SJCRH30 (cell line): ENCODE measurements around the gene IL6R. TPM values are rescaled to one million over a fixed set of nuclear protein-coding genes. Genes with fewer than 3 reads are reported as not detected.

Experiments used
- DNase-seq, 2 experiments: peaks; one replicate each; pipeline ENCODE4 v3.0.0-alpha.2; 2015 to 2020
- H3K27ac ChIP-seq: fragments of 250-450 bp; sonication (Bioruptor Pico); 2 replicates; pipeline ENCODE4 v1.5.1; 2020; ENCODE audit warnings: mild to moderate bottlenecking, moderate library complexity
- H3K27me3 ChIP-seq: fragments of 250-450 bp; sonication (Bioruptor Pico); 2 replicates; pipeline ENCODE4 v1.5.1; 2020; ENCODE audit warnings: mild to moderate bottlenecking, moderate library complexity
- H3K36me3 ChIP-seq: fragments of 250-450 bp; sonication (Bioruptor Pico); 2 replicates; pipeline ENCODE4 v1.5.1; 2020; ENCODE audit warnings: mild to moderate bottlenecking, moderate library complexity
- H3K4me1 ChIP-seq: fragments of 250-450 bp; sonication (Bioruptor Pico); 2 replicates; pipeline ENCODE4 v1.5.1; 2020; ENCODE audit warnings: mild to moderate bottlenecking, moderate library complexity
- H3K4me3 ChIP-seq: fragments of 250-450 bp; sonication (Bioruptor Pico); 2 replicates; pipeline ENCODE4 v1.5.1; 2020; ENCODE audit warnings: mild to moderate bottlenecking, moderate library complexity
- H3K9me3 ChIP-seq: fragments of 250-450 bp; sonication (Bioruptor Pico); replicated peaks from 2 replicates; pipeline ENCODE4 v1.5.1; 2020; ENCODE audit warnings: mild to moderate bottlenecking, moderate library complexity
- total RNA-seq: library from RNA; depleted of rRNA; stranded (reverse); fragments of >200 nt; shearing (Covaris generic); gene quantifications from 2 replicates; pipeline ENCODE4 v1.2.3, GENCODE V29; 2014

IL6R gene
- total RNA-seq, 1 experiment from 2014 or later, result 0.53 TPM

DNA sequence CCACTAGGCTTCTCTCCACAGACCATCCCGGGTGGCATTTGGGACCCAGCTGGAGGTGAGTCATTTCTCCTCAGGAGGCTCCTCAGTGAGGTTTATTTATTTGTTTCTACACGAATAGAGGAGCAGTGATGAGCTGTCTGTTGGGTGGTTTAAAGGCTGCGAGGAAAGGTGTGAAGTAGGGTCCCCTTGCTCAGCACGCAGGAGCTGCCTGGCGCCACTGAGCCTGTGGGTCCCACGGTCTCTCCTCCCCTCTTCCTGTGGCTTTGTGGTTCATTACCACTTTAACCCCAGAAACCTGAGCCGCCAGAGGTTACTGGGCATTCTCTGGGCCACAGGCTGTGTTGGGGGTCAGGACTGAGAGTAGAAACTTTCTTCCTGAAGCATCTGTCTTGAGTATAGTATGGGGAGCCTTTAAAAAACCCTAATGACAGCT is 39.9 kb downstream of the IL6R start:
- DNase-seq, result peak; percentile 64 to 70
- H3K4me1 ChIP-seq, result peaks cover 37% of the 10 kb centered on the region
- no peak overlapping the region for H3K4me3 ChIP-seq
- H3K27ac ChIP-seq, result no peak overlapping the region
- no peaks in the 10 kb centered on the region for H3K36me3 ChIP-seq
- no peaks in the 10 kb centered on the region for H3K27me3 ChIP-seq
- H3K9me3 ChIP-seq, result no peaks in the 10 kb centered on the region

DNA sequence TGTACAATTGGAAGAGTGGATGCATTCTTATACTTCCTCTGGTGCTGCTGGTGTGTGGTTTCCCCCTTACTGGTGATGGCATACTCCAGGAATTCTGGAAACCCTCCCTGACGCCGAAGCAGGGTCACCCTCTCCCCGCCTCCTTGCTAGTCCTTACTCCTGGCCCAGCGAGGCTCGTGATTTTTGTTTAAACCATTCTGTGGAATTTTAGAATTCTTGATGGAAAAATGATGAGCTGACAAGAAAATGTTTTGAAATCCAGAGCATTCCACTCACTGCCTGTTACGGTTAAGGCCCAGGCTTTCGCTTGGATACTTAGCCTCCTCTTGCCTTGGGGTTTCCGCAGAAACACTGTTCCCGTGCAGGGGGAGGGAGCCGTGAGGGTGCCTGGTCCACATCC is 41.1 kb downstream of the IL6R start:
- H3K9me3 ChIP-seq, result no peaks in the 10 kb centered on the region
- H3K4me3 ChIP-seq, result no peak overlapping the region
- H3K36me3 ChIP-seq, result no peaks in the 10 kb centered on the region
- H3K4me1 ChIP-seq, result peaks cover 37% of the 10 kb centered on the region
- no peak overlapping the region for H3K27ac ChIP-seq
- H3K27me3 ChIP-seq, result no peaks in the 10 kb centered on the region
- peak in 1 of 2 experiments; percentile 27 for DNase-seq

DNA sequence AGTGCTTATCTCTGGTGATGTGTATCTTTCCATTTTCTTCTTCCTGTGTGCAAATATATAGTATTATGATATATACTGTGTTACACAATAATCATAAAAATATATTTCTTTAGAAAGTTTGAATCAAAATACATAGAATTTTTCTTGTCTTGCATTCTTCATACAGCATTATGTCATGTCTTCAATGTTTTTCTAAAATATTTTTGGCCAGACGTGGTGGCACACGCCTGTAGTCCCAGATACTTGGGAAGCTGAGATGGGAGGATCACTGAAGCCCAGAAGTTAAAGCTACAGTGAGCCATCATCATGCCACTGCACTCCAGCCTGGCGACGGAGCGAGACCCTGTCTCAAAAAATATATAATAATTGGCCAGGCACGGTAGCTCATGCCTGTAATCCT is 41.6 kb downstream of the IL6R start:
- no peak overlapping the region for H3K27ac ChIP-seq
- peaks cover 35% of the 10 kb centered on the region for H3K4me1 ChIP-seq
- H3K9me3 ChIP-seq, result no peaks in the 10 kb centered on the region
- no peaks in the 10 kb centered on the region for H3K36me3 ChIP-seq
- DNase-seq, result no peak
- H3K27me3 ChIP-seq, result no peaks in the 10 kb centered on the region
- no peak overlapping the region for H3K4me3 ChIP-seq

DNA sequence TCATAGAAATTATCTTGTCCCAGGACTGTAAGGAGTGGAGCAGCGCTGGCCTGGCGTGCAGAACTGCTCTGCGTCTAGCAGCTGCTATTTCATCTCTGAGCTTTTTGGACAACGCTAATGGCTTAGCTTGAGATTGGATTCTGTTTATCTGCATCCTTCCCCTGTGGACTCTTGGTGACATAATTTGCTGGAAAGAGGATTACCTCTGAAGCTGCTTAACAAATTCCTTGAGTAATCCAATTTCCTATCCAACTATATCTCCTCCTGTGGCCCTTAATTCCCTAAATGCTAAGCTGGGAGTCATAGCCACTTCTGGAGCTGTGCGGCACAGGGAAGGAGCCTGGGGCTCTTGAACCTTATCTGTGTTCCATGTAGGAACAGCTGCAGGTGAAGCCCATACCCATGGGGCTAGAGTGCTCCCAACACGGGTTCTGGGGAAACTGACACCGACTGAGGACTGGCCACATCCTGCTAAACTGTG is 43.2 kb downstream of the IL6R start:
- Histone ChIP-seq H3K4me3 (no peak overlapping the region), H3K27ac (no peak overlapping the region), H3K27me3 (0 out of 2 replicates have a peak, but pooled peaks cover 2% of the 10 kb centered on the region), H3K9me3 (no peaks in the 10 kb centered on the region), H3K36me3 (no peaks in the 10 kb centered on the region), H3K4me1 (peaks cover 29% of the 10 kb centered on the region)
- peak; percentile 89 to 91 for DNase-seq

DNA sequence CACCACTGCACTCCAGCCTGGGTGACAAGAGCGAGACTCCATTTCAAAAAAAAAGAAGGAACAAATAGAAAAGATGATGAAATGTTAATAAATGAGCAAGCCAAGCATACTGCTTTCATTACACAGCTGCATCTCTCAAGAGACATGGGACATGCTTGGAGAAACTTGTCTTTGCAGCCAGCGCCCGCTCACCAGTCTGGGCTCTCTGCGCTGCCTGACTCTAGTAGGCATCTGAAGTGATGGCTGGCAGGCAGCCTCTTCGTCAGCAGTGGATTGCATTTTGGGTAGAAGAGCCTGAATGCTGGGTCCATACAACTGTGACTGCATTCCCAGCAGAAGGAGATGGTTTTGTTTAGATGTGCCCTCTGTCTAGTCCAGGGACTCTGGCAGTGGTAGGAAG is 48.0 kb downstream of the IL6R start:
- no peak for DNase-seq
- H3K4me3 ChIP-seq, result no peak overlapping the region
- no peaks in the 10 kb centered on the region for H3K36me3 ChIP-seq
- H3K27ac ChIP-seq, result no peak overlapping the region
- H3K27me3 ChIP-seq, result 0 out of 2 replicates have a peak, but pooled peaks cover 3% of the 10 kb centered on the region
- no peaks in the 10 kb centered on the region for H3K9me3 ChIP-seq
- peaks cover 4% of the 10 kb centered on the region for H3K4me1 ChIP-seq

DNA sequence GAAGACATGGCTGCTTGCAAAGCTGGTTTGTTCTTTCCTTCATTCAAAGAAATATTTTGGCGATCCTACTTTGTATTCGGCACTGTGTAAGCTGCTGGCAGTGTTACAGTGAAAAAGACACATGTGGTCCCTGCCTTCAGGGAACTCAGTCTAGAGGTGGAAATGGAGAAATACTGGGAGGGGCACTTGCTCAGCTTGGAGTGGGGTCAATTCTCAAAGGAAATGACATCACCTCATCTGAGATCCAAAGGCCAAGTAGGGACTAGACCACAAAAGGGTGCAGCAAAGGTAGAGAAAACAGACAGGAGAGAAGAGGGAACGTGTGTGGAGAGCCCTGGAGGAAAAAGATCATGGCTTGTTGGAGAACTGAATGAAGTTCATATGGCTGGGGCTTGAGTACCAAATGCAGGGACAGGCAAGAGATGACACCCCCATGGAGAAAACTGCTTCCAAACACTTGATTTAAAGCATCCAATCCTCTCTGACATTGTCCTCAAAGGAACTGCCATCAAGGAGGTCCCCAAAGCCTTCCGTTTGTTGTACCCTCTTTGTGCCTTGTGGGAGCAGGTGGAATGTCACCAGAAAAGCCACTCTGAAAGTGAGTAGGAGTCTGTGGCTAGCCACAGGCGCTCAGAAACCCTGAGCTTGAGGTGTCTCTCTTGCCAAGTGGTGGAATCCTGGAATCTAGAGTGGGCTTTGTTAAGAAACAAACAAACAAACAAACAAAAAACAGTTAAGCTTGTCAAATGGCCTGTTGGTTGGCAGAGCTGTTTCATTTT is 48.6 kb downstream of the IL6R start:
- H3K4me3 ChIP-seq, result no peak overlapping the region
- no peak for DNase-seq
- no peaks in the 10 kb centered on the region for H3K9me3 ChIP-seq
- H3K27ac ChIP-seq, result no peak overlapping the region
- H3K36me3 ChIP-seq, result no peaks in the 10 kb centered on the region
- 0 out of 2 replicates have a peak, but pooled peaks cover 3% of the 10 kb centered on the region for H3K27me3 ChIP-seq
- peaks cover 4% of the 10 kb centered on the region; the same call in 1 of the 2 replicates for H3K4me1 ChIP-seq

DNA sequence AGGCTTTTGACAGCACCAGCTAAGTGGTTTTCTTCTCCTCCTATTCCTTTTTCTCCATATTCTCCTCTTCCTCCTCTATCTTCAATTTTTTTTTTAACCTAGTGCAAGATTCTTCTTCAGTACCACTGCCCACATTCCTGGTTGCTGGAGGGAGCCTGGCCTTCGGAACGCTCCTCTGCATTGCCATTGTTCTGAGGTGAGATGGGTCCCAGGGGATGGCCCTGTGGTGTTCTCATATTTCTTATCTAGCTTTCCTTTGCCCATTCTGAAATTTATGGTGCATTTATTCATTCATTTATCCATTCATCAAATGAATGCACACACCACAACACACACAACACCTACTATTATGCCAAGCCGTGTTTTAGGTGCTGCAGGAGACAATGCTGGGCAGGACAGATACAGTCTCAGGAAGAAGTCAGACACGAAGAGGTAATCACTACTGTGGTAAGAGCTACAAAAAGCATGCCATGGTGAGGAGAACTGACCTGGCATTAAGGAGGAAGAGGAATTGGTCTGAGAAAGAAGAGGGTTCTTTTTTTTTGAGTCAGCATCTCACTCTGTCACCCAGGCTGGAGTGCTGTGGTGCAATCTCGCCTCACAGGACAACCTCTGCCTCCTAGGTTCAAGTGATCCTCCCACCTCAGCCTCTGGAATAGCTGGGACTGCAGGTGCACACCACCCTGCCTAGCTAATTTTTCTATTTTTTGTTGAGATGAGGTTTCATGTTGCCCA is 49.4 kb downstream of the IL6R start:
- no peaks in the 10 kb centered on the region for H3K9me3 ChIP-seq
- H3K4me1 ChIP-seq, result peaks cover 4% of the 10 kb centered on the region; the same call in 1 of the 2 replicates
- no peak for DNase-seq
- H3K36me3 ChIP-seq, result no peaks in the 10 kb centered on the region
- 0 out of 2 replicates have a peak, but pooled peaks cover 3% of the 10 kb centered on the region for H3K27me3 ChIP-seq
- H3K27ac ChIP-seq, result no peak overlapping the region
- H3K4me3 ChIP-seq, result no peak overlapping the region

DNA sequence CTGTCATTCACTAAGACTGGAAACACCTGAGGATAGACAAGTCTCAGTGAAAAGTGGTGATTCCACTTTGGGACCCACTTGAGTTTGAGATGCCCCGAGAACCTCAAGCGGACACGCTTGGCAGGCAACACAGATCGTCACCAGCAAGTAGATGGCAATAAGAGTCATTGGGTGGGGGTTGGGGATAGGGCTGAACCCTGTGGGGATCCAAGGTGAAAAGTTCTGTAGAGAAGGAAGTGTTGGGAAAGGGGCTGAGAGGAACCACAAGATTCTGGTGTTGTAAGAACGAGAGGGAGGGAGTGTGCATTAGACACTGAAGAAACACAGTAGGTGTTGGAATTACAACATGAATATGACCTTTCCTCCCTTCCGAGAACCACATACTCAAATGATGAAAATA is 51.5 kb downstream of the IL6R start:
- no peak overlapping the region for H3K4me3 ChIP-seq
- H3K9me3 ChIP-seq, result no peaks in the 10 kb centered on the region
- H3K36me3 ChIP-seq, result no peaks in the 10 kb centered on the region
- 0 out of 2 replicates have a peak, but pooled peaks cover 3% of the 10 kb centered on the region for H3K27me3 ChIP-seq
- no peak for DNase-seq
- H3K4me1 ChIP-seq, result peaks cover 4% of the 10 kb centered on the region; the same call in 1 of the 2 replicates
- no peak overlapping the region for H3K27ac ChIP-seq

DNA sequence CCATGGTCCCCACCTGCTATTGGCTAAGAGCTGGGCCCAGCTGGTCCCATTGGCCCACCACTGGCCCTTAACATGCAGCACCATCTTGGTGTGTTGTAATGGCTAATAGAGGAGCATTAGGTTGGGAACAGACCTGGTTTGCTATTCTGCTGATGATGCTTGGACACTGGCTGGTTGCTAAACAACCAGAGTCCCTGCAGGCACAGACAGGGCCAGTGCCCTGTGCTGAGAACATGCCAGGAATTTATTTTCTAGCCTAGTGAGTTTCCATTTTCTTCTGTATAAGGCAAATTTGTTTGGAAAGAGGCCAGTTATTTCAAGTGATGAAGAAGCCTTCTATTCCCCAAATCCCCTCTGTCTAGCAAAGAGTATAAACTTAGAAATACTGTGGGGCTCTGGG is 53.9 kb downstream of the IL6R start:
- no peaks in the 10 kb centered on the region for H3K27me3 ChIP-seq
- H3K36me3 ChIP-seq, result no peaks in the 10 kb centered on the region
- H3K4me1 ChIP-seq, result peaks cover 3% of the 10 kb centered on the region; the same call in 1 of the 2 replicates
- H3K9me3 ChIP-seq, result no peaks in the 10 kb centered on the region
- DNase-seq, result no peak
- H3K27ac ChIP-seq, result no peak overlapping the region
- no peak overlapping the region for H3K4me3 ChIP-seq

DNA sequence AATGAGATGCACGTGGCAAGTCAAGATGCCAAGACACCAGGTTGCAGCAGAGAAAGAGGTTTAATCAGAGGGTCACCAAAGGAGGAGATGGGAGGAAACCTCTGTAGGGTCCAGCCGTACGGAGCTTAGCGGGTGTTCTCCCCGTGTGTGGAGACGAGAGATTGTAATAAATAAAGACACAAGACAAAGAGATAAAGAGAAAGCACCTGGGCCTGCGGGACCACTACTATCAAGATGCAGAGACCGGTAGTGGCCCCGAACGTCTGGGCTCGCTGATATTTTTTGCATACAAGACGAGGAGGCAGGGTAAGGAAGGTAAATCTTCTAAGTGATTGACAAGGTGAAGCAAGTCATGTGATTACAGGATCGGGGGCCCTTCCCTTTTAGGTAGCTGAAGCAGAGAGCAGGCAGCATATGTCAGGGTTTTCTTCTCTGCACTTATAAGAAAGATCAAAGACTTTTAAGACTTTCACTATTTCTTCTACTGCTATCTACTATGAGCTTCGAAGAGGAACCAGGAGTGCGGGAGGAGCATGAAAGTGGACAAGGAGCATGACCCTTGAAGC is 55.6 kb downstream of the IL6R start:
- H3K4me3 ChIP-seq, result no peak overlapping the region
- peaks cover 14% of the 10 kb centered on the region; the same call in 1 of the 2 replicates for H3K4me1 ChIP-seq
- no peaks in the 10 kb centered on the region for H3K27me3 ChIP-seq
- H3K36me3 ChIP-seq, result no peaks in the 10 kb centered on the region
- no peaks in the 10 kb centered on the region for H3K9me3 ChIP-seq
- no peak for DNase-seq
- no peak overlapping the region for H3K27ac ChIP-seq

DNA sequence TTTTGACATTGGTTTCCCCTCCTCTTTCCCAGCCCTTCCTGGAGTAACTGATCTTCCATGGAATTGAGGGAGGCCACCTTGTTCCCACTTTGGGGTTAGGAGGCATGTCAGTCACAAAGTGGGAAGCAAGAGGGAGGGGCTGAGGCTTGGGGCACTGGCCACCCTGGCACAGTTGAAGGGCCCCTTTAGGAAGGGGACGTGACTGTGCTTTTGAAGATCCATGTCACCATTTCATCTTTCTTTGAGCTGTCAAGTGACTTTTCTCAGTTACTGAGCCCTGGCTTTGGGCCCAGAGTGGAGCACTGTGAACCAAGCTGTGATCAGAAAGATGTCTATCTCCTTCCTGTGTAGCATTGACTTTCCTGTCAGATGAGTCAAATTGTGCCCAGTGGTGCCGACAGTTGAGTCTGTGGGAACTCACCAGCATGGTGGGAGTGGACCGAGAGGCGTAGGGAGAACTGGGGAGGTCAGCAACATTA is 58.4 kb downstream of the IL6R start:
- DNase-seq, result no peak
- Histone ChIP-seq H3K4me1 (peaks cover 14% of the 10 kb centered on the region; the same call in 1 of the 2 replicates), H3K9me3 (no peaks in the 10 kb centered on the region), H3K27ac (no peak overlapping the region), H3K4me3 (no peak overlapping the region), H3K27me3 (no peaks in the 10 kb centered on the region), H3K36me3 (no peaks in the 10 kb centered on the region)

DNA sequence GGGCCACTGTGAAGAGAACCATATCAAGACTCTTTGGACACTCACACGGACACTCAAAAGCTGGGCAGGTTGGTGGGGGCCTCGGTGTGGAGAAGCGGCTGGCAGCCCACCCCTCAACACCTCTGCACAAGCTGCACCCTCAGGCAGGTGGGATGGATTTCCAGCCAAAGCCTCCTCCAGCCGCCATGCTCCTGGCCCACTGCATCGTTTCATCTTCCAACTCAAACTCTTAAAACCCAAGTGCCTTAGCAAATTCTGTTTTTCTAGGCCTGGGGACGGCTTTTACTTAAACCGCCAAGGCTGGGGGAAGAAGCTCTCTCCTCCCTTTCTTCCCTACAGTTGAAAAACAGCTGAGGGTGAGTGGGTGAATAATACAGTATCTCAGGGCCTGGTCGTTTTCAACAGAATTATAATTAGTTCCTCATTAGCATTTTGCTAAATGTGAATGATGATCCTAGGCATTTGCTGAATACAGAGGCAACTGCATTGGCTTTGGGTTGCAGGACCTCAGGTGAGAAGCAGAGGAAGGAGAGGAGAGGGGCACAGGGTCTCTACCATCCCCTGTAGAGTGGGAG is 60.6 kb downstream of the IL6R start:
- Histone ChIP-seq H3K27ac (no peak overlapping the region), H3K36me3 (no peaks in the 10 kb centered on the region), H3K9me3 (no peaks in the 10 kb centered on the region), H3K4me1 (peaks cover 14% of the 10 kb centered on the region; the same call in 1 of the 2 replicates), H3K4me3 (no peak overlapping the region), H3K27me3 (no peaks in the 10 kb centered on the region)
- no peak for DNase-seq

DNA sequence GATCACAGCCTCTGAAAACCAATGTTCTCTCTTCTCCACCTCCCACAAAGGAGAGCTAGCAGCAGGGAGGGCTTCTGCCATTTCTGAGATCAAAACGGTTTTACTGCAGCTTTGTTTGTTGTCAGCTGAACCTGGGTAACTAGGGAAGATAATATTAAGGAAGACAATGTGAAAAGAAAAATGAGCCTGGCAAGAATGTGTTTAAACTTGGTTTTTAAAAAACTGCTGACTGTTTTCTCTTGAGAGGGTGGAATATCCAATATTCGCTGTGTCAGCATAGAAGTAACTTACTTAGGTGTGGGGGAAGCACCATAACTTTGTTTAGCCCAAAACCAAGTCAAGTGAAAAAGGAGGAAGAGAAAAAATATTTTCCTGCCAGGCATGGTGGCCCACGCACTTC is 61.1 kb downstream of the IL6R start:
- no peak for DNase-seq
- Histone ChIP-seq H3K4me1 (peaks cover 14% of the 10 kb centered on the region; the same call in 1 of the 2 replicates), H3K4me3 (no peak overlapping the region), H3K27ac (no peak overlapping the region), H3K36me3 (no peaks in the 10 kb centered on the region), H3K27me3 (no peaks in the 10 kb centered on the region), H3K9me3 (no peaks in the 10 kb centered on the region)

DNA sequence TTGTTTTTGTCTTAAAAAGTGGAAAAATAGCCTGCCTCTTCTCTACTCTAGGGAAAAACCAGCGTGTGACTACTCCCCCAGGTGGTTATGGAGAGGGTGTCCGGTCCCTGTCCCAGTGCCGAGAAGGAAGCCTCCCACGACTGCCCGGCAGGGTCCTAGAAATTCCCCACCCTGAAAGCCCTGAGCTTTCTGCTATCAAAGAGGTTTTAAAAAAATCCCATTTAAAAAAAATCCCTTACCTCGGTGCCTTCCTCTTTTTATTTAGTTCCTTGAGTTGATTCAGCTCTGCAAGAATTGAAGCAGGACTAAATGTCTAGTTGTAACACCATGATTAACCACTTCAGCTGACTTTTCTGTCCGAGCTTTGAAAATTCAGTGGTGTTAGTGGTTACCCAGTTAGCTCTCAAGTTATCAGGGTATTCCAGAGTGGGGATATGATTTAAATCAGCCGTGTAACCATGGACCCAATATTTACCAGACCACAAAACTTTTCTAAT is 61.8 kb downstream of the IL6R start:
- Histone ChIP-seq H3K4me3 (no peak overlapping the region), H3K27ac (no peak overlapping the region), H3K9me3 (no peaks in the 10 kb centered on the region), H3K4me1 (peaks cover 14% of the 10 kb centered on the region; the same call in 1 of the 2 replicates), H3K27me3 (no peaks in the 10 kb centered on the region), H3K36me3 (no peaks in the 10 kb centered on the region)
- DNase-seq, result no peak
